ENCODE measurements around the gene AOPEP. TPM values are rescaled to one million over a fixed set of nuclear protein-coding genes. Genes with fewer than 3 reads are reported as not detected.
A peak's percentile ranks its signal among the peaks of the same experiment; 100 is the strongest.

The AOPEP gene
- total RNA-seq, 1 experiment from 2014 or later = 15.0 TPM

- Histone ChIP-seq H3K27ac (ENCODE audit: insufficient read length, low read depth, low read length) (no peak overlapping the region), H2BK15ac (ENCODE audit: low read depth, low read length) (no peak overlapping the region), H3K56ac (ENCODE audit: insufficient read length, low read depth, low read length) (no peak overlapping the region), H3K4me1 (ENCODE audit: insufficient read depth, low read length) (peaks cover 6% of the 10 kb centered on the region; the same call in 1 of the 2 replicates), H3K9ac (ENCODE audit: extremely low read depth, insufficient read length, low read length) (no peak overlapping the region), H4K8ac (replicated peaks; ENCODE audit: insufficient read length, low read depth, low read length) (no peak overlapping the region), H3K14ac (ENCODE audit: insufficient read depth, low read length) (no peak overlapping the region), H2AFZ (ENCODE audit: low read length) (no peak overlapping the region), H3K23ac (ENCODE audit: insufficient read length, low read depth, low read length) (no peak overlapping the region), H3K27me3 (ENCODE audit: insufficient read depth, low read length) (no peaks in the 10 kb centered on the region), H2BK5ac (ENCODE audit: insufficient read length, low read length) (no peak overlapping the region), H3K4ac (ENCODE audit: low read depth, low read length) (no peak overlapping the region), H2BK20ac (ENCODE audit: low read depth, low read length, poor library complexity, severe bottlenecking) (no peak overlapping the region), H2BK120ac (ENCODE audit: low read depth, low read length, poor library complexity, severe bottlenecking) (no peak overlapping the region), H3K9me3 (ENCODE audit: control insufficient read depth, low read depth, low read length) (no peaks in the 10 kb centered on the region), H4K5ac (ENCODE audit: insufficient read length, low read depth, low read length) (no peak overlapping the region), H4K91ac (ENCODE audit: insufficient read length, low read depth, low read length) (no peak overlapping the region), H3K79me1 (ENCODE audit: insufficient read depth, low read depth, low read length, poor library complexity, severe bottlenecking) (no peaks in the 10 kb centered on the region), H2AK5ac (ENCODE audit: insufficient read length, low read length) (no peak overlapping the region), H3K18ac (ENCODE audit: insufficient read length, low read depth, low read length) (no peak overlapping the region), H3K79me2 (ENCODE audit: insufficient read depth, low read length) (no peaks in the 10 kb centered on the region), H4K20me1 (ENCODE audit: control insufficient read depth, insufficient read depth, insufficient read length) (no peaks in the 10 kb centered on the region), H2BK12ac (ENCODE audit: insufficient read length, low read depth, low read length) (no peak overlapping the region), H3K23me2 (ENCODE audit: insufficient read length, low read depth, low read length, poor library complexity, severe bottlenecking) (no peaks in the 10 kb centered on the region), H3K4me2 (ENCODE audit: insufficient read depth, insufficient read length, low read length) (no peak overlapping the region), H3T11ph (ENCODE audit: low read length) (no peak overlapping the region)
- Mint-ChIP-seq H3K9me3 (no peaks in the 10 kb centered on the region), H3K27ac (peak overlapping the region in 1 of 3 experiments; percentile 1; a peak in 1 of 7 replicates), H3K36me3 (ENCODE audit: insufficient read depth in 1 of 3, low read depth in 3 of 3) (no peaks in the 10 kb centered on the region; a peak in 1 of 7 replicates), H3K27me3 (ENCODE audit: low read depth) (no peaks in the 10 kb centered on the region), H3K4me3 (no peak overlapping the region), H3K4me1 (peaks cover 21 to 38% of the 10 kb centered on the region in 2 experiments)
- TF ChIP-seq CTCF (conservative IDR thresholded peaks at IDR 0.05) = no peak
- no CpG with 5 or more reads among the region's 6 CpGs for WGBS (ENCODE audit: extremely low coverage, insufficient read length, low lambda C conversion rate)
- DNase-seq = no peak
Measured at GRCh38 chr9:94983552-94983951, 257.1 kb downstream of the AOPEP start.
